ENCODE data around the gene DCN.

The DCN gene

GRCh38 chr12:91185421-91185820 lies 2.8 kb upstream of the DCN start:
- no peak for DNase-seq

- DNase-seq: no peak
Measured at GRCh38 chr12:91183551-91183950, 934 bp upstream of the DCN start.

GRCh38 chr12:91180582-91181395 lies 1.8 kb downstream of the DCN start:
- DNase-seq: no peak

- no peak for DNase-seq
Measured at GRCh38 chr12:91179966-91180561, 2.6 kb downstream of the DCN start.

- no peak for DNase-seq
Measured at GRCh38 chr12:91179315-91179714, 3.3 kb downstream of the DCN start.

GRCh38 chr12:91178781-91179180 lies 3.8 kb downstream of the DCN start:
- DNase-seq: no peak

- peak; percentile 40 for DNase-seq
Measured at GRCh38 chr12:91178139-91178561, 4.5 kb downstream of the DCN start.

- DNase-seq: no peak
Measured at GRCh38 chr12:91177381-91177780, 5.2 kb downstream of the DCN start.

GRCh38 chr12:91176915-91177314 lies 5.7 kb downstream of the DCN start:
- DNase-seq: no peak

GRCh38 chr12:91176358-91176757 lies 6.3 kb downstream of the DCN start:
- DNase-seq: no peak

- DNase-seq: no peak
Measured at GRCh38 chr12:91173124-91173523, 9.5 kb downstream of the DCN start.

- no peak for DNase-seq
Measured at GRCh38 chr12:91172096-91172495, 10.5 kb downstream of the DCN start.

- no peak for DNase-seq
Measured at GRCh38 chr12:91171476-91171875, 11.1 kb downstream of the DCN start.

- no peak for DNase-seq
Measured at GRCh38 chr12:91163116-91163515, 19.5 kb downstream of the DCN start.

GRCh38 chr12:91161009-91161408 lies 21.6 kb downstream of the DCN start:
- no peak for DNase-seq

- no peak for DNase-seq
Measured at GRCh38 chr12:91155990-91156389, 26.6 kb downstream of the DCN start.

- DNase-seq: no peak
Measured at GRCh38 chr12:91154131-91154530, 28.5 kb downstream of the DCN start.

GRCh38 chr12:91144053-91144452 lies 38.6 kb downstream of the DCN start:
- no peak for DNase-seq

GRCh38 chr12:91143206-91143605 lies 39.4 kb downstream of the DCN start:
- DNase-seq: no peak

- no peak for DNase-seq
Measured at GRCh38 chr12:91142221-91142631, 40.4 kb downstream of the DCN start.

GRCh38 chr12:91140026-91140931 lies 42.3 kb downstream of the DCN start:
- no peak for DNase-seq

- no peak for DNase-seq
Measured at GRCh38 chr12:91139286-91139685, 43.3 kb downstream of the DCN start.

- peak; percentile 3 for DNase-seq
Measured at GRCh38 chr12:91138337-91138920, 44.2 kb downstream of the DCN start.
